HG02884 (cell line): ENCODE results near the gene TARBP2.
A peak's percentile ranks its signal among the peaks of the same experiment; 100 is the strongest.
"Not testable (repeated sequence)": the region's sequence is repeated elsewhere in the genome, so short reads cannot be mapped to it uniquely, and the experiment has no call there.

Experiments
- ATAC-seq: cut with Tn5 transposase; IDR thresholded peaks from one replicate; pipeline ENCODE4 v1.9.1; 2021; ENCODE audit warnings: mild to moderate bottlenecking, moderate library complexity; ENCODE audit not compliant: unreplicated experiment

TARBP2 gene

DNA sequence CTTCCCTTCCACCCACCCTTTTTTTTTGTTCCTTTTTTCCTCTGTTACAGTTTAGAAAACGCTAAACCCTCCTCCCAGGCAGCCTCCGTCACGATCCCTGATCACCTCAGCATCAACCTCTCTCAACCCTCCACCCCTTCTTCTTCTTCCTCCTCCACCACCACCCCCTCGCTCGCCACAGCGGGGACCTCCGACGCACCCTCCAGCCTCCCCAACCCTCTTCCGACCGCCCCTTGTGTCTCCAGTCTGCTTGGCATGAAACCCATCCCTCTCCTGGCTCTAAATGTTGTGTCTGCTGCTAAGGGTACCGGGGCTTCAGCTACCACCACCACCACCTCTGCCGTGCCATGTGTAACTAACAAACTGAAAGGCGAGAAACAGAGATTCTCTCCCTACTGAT is 26.3 kb upstream of the TARBP2 start:
- ATAC-seq = no peak

DNA sequence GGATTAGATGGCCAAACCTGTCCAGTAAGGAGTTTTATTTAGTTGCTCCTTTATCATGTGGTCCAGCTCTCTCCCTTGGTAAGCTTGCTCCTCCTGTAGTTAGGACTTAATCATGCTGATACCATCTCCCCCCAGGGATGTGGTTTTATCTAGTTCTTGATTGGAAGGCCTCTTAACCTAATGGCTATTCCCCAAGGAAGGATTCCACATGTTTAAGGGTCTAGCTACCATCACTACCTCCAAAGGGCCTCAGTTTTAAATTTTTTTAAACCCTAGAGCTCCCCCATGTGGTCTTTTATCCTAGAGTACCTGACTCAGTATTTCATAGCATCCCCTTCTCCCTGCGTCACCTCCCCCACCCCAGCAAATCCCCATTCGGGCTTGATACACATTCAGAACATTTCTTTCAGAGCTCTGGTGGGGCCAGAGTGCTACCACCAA is 24.3 kb upstream of the TARBP2 start:
- no peak for ATAC-seq

DNA sequence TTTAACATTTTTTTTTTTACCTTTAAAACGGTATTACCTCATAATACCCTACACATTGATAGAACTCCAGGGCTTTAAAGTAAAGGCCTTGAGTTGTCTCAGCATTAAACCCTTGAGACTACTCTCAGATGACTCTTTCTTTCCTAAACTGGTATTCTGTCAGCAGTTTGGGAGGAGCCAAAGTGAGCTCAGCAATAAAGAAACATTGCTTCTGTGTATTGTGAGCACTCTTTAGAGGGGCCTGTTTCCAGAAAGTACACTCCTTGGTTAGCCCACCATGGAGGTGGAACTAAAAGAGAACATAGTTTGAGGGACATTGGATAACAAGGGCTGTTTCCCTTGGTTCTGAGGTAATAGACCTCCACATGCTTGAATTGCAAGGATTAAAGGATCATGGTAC is 22.2 kb upstream of the TARBP2 start:
- ATAC-seq = no peak

DNA sequence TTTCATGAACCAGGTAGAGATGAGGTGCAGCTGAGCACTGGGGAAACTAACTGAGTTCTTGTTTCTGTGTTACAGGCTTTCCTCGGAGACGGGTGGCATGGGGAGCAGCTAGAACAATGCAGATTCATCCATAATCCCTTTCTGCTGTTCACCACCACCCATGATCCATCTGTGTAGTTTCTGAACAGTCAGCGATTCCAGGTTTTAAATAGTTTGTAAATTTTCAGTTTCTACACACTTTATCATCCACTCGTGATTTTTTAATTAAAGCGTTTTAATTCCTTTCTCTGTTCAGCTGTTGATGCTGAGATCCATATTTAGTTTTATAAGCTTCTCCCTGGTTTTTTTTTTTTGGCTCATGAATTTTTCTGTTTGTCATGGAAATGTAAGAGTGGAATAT is 21.8 kb upstream of the TARBP2 start:
- ATAC-seq = no peak

DNA sequence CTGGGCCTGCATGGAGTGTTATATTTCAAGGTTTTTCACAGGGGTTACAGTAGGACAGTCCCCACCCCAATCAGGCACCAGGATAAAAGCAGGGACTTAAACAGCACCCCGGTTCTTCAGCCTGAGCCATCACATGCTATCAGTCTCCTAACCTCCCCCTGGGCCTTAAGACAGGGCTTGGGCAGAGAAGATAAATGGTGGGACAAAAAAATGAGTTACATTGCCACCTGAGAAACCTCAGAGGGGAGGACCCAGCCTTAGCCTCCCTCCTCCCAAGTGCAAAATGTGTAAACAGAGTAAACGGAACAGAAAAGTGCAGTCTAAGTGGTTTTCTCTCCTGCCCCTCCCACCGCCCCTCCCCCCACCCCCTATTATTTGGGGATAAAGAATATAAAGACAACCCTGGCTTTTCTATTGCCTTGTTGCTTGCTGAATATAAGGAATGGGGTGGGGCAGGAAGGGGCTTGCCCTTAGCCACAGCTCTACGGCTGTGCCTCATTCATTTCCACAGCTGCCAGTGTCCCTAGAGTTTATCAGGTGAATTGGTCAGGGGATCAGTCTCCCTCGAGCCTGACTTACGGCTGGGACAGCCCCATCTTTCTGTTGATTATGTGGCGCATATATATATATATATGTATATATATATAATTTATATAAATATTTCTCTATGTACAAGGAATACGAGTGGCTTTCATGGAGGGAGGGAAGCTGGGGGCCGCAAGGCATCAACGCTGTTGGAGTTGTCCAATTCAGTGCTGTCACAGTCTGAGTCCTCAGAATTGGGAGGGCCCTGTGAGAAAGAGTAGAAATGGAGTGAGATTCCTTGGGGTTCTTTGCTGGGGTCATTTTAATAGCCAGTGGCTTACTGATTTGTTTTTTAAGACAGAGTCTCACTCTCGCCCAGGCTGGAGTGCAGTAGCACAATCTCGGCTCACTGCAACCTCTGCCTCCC is 20.3 kb upstream of the TARBP2 start:
- no peak for ATAC-seq

DNA sequence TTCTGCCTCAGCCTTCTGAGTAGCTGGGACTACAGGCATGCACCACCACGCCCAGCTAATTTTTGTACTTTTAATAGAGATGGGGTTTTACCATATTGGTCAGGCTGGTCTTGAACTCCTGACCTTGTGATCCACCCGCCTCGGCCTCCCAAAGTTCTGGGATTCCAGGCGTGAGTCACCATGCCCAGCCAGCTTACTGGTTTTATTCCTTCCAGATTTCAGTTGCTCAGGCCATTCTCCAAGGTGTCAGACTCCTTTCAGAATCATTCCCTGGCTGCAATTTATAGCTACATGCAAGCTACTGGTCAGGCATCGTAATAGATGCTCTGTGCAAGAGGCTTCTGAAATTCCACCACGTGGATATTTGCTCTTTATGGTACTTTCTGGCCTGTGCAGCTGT is 19.6 kb upstream of the TARBP2 start:
- not testable (repeated sequence) for ATAC-seq

DNA sequence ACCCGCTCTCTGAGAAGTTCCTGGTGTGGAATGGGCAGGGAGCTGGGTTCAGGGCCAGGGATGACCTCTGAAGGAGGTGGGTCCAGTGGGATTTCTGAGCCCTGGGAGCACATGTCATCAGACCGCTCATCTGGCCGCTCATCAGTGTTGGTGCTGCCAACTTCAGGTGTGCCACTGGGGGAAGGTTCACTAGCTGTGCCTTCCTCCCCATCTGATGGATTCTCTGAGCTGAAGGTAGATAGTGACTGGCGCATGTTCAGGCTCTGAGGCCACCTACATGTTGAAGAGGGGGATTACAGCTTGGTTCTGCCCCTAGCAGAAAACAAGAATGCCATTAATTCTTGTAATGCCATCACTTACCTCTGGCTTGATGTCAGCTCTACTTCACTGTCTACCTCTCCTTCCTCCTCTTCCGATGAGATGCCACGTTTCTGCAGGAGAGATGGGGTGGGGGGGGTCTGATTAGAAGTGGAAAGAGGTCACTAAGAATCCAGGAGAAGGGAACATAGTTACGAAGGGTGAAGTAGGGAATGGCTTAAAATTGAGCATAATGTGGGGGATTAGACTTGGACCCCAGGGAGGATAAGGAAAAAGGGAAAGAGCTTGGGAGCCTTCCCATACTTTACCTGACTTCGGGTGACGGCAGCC is 19.0 kb upstream of the TARBP2 start:
- ATAC-seq = no peak

DNA sequence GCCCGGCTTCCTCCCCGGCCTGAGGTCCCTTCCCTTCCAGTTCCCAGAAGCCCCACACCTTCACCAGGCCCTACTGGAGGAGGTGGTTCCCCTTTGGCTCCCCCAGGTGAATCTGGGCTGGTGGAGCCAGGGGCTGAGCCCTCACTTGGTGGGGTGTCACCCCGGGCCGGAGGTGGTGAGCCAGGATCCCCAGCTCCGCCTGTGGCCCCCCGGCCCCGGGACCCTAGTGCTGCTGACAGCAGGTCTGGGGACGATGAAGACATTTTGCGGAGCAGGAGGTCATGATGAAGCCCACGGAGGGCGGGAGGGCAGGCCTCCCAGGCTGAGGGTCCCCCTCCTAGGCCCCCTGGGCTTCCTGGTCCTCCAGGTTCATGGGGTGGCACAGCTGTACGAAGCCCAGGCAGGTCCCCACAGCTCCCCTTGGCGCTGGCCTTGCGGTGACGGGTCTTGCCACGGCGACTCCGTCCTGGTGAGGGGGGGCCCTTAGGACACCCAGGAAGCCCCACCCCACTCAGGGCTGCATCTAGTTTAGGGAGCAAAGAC is 18.4 kb upstream of the TARBP2 start:
- no peak for ATAC-seq

DNA sequence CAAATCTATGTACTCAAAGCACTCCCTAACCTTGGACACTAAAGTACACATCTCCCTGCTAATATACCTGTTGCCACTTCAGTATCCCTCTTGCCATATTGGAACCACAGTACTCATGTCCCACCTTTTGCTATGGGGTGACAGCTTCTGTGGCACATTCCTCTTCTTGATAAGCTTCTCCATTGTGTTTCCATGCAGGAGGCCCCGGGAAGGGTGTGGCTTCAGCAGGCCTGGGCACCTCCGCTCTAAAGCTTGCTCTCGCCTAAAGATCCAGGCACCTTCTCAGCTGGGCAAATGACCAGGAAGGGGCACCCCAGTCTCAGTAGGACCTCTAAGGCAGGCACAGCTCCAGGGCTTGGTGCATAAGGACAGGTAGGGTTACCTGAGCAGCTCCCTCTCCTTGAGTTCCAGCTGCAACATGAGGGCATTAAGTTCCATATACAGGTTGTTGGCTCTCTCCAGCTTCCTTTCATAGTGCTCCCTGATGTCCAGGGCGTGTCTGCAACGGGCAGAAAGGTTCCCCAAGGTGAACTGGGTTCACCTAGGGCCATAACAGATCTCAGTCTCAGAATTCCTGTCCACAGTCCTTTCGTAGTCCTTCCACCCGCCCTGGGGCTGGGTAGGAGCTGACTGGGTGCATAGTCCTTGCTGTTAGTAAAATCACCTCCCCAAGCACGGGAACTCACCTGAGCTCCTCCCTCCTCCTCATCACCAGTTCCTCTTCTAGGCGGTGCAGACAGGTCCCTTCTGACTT is 17.7 kb upstream of the TARBP2 start:
- ATAC-seq = no peak

DNA sequence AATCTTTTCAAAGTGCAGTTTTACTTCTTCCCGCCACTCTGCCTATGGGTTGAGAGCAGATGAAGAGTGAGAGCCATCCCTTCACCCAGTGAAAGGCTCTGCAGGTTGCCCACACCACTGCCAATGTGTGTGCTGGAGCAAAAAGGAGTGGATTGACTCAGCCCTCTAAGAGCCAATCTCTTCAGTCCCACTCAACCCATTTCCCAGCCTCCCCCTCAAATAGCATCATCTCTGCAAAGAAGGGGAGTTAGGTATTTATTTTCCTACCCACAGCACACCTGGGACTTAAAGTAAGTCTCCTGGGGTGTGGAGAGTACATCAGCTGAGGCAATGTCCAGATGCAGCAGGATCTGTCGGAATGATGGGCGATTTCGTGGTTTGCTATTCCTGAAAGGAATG is 17.1 kb upstream of the TARBP2 start:
- ATAC-seq = no peak

DNA sequence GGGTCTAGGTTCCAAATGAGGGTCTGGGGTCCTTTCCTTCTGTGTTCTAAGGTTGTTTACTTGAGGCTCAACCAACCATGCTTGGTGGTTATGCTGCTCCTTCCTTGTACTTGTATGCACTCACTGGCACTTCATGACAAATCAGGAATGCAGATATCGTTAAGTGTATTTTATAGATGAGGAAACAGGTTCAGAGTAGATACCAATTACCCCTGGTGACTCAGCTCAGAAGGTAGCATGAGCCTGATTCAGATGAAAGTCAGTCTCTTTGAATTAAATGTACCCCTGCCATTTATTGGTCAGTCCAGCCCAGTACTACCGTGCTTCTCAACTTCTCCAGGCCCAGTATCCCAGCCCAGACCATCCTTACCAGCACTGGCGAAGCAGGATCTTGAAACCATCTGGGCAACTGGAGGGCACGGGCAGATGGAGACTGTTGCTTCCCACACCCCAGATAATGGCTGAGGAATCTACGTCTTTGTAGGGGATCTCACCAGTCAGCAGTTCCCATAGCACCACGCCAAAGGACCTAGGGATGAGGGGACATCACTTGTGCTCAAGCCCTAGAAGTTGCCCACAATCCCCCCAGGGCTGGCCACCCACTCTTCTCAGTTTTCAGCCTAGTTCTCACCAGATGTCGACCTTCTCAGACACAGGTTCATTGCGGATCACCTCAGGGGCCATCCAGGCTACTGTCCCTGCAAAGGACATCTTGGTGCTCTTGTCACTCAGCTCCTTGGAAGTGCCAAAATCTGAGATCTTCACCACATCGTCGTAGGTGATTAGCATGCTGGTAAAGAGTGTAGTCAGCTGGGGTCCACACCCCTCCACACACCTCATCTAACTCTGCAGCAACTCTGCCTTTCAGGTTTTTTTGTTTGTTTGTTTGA is 16.2 kb upstream of the TARBP2 start:
- no peak for ATAC-seq

DNA sequence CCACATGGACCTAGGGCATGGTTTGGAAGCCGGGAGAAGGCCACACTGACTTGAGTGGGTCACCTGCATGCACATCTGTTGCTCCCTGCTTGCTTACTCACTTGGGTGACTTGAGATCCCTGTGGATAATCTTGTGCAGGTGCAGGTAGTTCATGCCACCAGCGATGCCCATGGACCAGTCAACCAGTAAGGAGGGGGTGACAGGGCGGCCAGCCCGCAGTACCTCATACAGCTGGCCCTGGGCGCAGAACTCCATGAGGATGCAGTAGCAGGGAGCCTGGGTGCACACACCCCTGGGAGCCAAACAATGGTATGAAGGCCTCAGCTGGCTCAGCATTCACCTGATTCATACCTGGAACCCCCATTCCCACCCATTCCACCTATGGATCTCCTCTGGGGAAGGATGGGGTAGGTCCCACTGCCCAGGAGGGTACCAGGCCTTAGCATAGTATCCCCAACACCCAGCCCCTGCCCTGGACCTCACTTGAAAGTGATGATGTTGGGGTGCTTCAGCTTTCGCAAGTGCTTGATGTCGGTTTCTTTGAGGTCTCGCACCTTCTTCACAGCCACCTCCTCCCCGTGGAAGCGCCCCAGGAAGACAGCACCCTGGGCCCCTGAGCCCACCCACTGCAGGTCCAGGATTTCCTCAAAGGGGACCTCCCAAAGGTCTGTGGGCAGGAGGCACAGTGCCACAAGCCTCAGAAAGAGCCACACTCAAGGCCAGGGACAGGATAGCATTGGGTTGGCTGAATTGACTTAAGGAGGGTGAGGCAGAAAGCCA is 14.9 kb upstream of the TARBP2 start:
- no peak for ATAC-seq

DNA sequence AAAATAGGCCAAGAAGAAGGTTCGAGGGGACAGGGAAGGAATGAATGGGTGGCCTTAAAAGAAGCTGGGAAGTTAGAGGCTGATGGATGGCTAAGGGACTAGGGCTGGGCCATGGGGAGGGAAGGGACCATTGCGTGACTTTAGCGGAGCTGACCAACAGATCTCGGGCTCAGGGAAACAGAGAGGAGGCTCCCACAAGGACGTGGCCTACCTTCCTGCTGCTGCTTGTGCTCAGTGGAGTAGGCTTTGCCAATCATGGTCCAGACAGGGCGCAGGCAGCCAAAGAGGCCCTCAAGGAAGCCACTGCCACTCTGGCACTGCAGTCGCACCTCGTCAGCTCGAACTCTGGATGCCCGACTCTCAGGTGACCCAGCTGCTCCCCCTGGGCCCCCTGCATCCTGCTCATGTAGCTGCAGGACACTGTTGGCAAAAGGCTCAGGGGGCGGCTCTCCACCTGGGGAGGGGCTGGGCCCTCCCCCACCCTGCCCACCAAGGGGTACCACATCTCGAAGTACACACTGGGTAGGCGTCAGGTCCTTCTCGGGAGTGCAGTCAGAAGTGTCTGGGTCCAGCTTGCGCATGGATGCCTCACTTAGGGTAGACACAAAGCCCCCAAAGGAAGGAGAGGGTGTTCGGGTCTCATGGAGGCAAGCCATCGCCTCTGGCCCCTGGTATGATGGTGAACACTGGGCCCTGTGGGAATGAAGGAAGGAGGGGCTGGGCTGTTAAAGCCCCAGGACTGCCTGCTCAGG is 14.2 kb upstream of the TARBP2 start:
- ATAC-seq = no peak

DNA sequence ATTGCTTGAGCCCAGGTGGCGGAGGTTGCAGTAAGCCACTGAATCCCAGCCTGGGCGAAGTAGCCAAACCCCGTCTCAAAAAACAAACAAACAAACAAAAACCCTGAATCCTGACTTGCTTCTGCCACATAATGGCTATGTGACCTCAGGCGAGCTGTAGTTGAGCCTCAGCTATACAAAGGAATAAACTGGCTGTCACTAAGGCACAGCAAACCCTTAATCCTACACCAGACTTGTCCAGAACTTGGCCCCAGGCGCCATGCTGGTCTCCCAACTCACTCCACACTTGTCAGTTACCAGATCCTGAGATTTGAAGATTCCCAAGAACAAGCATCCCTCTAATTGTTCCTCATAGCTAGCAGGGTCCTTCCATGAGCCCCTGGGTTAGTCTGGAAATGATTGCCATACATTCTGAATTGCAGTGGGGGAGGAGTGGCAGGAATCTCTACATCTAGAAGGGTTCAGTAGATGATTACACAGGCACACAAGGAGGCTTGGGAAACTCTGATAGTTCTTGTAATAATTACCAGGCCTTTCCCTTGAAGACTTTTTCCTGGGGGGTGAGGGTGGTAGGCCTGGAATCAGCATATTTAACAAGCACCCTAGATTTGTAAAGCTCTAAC is 11.7 kb upstream of the TARBP2 start:
- no peak for ATAC-seq

DNA sequence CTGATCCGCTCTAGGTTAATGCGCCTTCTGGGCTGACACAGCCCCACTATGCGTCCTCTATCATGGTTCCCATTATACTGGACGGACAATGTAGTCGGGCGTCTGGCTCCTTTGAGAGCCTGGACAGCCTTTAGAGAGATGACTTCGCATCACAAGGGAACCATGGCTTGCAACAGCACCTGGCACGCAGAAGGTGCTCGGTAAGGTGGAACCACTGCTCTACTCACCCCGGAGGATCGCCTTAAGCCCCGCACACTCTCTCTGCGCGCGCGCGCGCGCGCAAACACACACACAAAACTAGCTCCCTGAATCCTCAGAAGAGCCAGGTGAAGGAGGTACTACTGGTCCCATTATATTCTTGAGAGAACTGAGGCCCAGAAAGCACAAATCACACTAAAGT is 8.9 kb upstream of the TARBP2 start:
- no peak for ATAC-seq

DNA sequence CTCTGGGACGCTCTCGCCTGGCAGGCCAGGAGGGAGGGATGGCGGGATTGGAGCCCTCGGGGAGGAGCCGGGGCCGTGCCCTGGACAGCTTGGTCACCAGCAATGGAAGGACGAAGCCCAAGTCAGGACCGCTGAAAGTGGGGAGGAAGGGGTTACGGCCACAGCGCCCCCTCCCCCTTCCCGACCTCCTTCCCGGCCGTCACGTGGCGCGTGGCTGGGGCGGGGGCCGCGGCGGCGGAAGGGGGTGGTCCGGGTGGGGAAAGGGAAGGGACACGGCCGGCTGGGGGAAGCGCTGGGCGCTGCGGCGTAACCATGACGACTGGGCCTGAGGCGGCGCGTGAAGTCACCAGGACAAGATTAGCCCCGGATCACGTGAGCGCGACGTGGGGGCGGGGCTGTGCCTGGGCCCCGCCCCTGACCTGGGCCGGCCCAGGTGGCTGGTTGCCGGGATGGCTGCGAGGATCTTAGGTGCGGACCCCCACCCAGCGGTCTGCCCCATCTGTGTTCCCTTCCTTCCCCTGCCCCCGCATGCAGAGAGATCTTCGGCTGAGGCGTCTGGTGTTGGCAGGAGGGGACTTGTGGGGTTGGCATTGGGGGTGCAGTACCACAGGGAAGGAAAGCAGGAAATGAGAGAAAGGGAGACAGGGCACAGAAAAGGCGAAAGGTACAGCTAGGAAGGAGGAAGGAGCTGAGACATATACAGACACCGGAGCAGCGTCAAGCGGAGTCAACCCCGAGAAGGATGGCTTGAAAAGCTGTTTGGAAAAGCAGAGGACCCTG is 8.1 kb upstream of the TARBP2 start:
- peak; percentile 89 for ATAC-seq

DNA sequence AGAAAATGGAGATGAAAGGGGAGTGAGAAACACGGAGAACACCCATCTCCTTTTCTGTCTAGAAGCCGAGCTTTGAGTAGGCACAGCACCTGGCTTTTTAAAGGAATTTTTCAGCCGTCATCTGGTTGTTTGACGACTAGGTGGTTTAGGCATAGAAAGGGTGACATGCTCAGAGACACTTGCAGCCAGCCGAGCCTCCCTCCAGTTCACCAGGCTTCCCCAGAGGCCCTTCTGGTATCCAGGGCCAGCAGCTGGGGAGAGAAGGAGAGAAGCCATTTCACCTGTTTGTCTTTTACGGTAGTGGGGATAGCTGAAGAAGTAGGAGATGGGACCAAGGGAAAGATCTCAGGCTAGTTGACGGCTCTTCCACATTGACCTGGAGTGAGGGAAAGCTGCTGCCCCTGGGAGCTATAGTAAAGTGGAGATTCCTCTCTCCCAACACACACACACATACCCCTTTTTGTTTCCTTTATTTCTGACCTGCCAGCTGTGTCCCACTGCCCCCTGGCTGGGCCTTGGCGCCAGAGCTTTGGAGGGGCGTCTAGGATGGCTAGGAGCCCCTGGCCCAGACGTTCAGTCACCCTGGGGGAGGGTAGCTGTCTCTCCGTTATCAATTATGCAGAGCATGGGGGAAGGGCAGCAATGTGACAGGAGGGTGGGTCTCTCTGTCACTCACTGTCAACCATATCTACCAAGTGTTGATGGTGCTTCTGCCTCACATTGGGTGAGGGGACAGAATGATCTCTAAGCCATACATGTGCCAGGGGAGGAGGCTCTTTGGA is 7.3 kb upstream of the TARBP2 start:
- no peak for ATAC-seq
